Suprapubic skin (tissue), 4 donors: ENCODE measurements around the gene TCTN1. TPM values are rescaled to one million over a fixed set of nuclear protein-coding genes. Genes with fewer than 3 reads are reported as not detected.

Source experiments
- DNase-seq, 2 donors: peaks; one replicate each; pipeline ENCODE4 v3.0.0-alpha.2; 2019; ENCODE audit warnings: low spot score in 2 of 2
- H3K27ac ChIP-seq: fragments of 200-600 bp; sonication (generic); one replicate; pipeline ENCODE4 v1.5.1; 2019
- H3K27me3 ChIP-seq: fragments of 200-600 bp; sonication (generic); one replicate; pipeline ENCODE4 v1.5.1; 2019
- H3K36me3 ChIP-seq: fragments of 200-600 bp; sonication (generic); one replicate; pipeline ENCODE4 v1.5.1; 2019
- H3K4me1 ChIP-seq: fragments of 200-600 bp; sonication (generic); one replicate; pipeline ENCODE4 v1.5.1; 2019
- H3K4me3 ChIP-seq: fragments of 200-600 bp; sonication (generic); one replicate; pipeline ENCODE4 v1.5.1; 2019; ENCODE audit warnings: mild to moderate bottlenecking
- H3K9me3 ChIP-seq: fragments of 200-600 bp; sonication (generic); one replicate; pipeline ENCODE4 v1.5.1; 2019
- EP300 ChIP-seq: sonication (generic); formaldehyde crosslinking; IDR thresholded peaks from one replicate; pipeline ENCODE4 v1.6.1; 2017; ENCODE audit warnings: antibody characterized with exemption
- POLR2A ChIP-seq, 2 donors: fragments of 450-650 bp; IDR thresholded peaks; one replicate each; pipeline ENCODE4 v1.6.1; 2017; ENCODE audit warnings: antibody characterized with exemption in 2 of 2, mild to moderate bottlenecking in 2 of 2, moderate library complexity in 2 of 2
- POLR2AphosphoS5 ChIP-seq, 3 donors: sonication (generic); formaldehyde crosslinking; IDR thresholded peaks; one replicate each; pipeline ENCODE4 v1.6.1; 2017; ENCODE audit warnings: antibody characterized with exemption in 3 of 3
- WGBS: methylation state at CpG from one replicate; pipeline ENCODE4 v1.1.5; 2018; 5-methylcytosine and 5-hydroxymethylcytosine counted together
- total RNA-seq, 4 donors: library from RNA; depleted of rRNA; stranded (reverse); fragments of >200 nt; gene quantifications; one replicate each; pipeline ENCODE4 v1.1.0, GENCODE V29; 2016
- TF ChIP-seq, protein P1 (sequence below), 2 donors: fragments of 200-600 bp in 1 of 2; fragments of 450-650 bp in 1 of 2; sonication (generic) in 1 of 2; IDR thresholded peaks; one replicate each; pipeline ENCODE4 v1.5.1; 2016 to 2019; ENCODE audit warnings: antibody characterized with exemption in 2 of 2, mild to moderate bottlenecking in 1 of 2, moderate library complexity in 1 of 2

Gene TCTN1
- total RNA-seq, 4 donors from 2014 or later: 18.9 to 46.4 (median 28.4) TPM

DNA sequence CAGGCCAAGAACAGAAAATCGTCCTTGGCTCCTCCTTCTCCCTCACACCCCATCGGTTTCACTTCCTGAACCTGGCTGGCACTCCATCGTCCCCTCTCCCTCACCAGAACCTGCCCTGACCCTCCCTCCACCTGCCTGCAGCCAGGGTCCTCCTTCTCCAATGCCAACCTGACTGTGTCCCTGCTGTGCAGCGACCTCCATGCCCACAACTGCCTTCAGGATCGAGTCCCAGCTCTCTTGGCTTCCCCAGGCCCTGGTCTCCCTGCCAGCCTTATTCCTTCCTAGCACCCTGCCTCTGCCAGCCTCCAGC, 55.2 kb downstream of the TCTN1 start:
- no peaks in the 10 kb centered on the region for H3K4me1 ChIP-seq
- 61% methylated on average over 5 of the region's 5 CpGs for WGBS
- TF ChIP-seq, protein P1, sequence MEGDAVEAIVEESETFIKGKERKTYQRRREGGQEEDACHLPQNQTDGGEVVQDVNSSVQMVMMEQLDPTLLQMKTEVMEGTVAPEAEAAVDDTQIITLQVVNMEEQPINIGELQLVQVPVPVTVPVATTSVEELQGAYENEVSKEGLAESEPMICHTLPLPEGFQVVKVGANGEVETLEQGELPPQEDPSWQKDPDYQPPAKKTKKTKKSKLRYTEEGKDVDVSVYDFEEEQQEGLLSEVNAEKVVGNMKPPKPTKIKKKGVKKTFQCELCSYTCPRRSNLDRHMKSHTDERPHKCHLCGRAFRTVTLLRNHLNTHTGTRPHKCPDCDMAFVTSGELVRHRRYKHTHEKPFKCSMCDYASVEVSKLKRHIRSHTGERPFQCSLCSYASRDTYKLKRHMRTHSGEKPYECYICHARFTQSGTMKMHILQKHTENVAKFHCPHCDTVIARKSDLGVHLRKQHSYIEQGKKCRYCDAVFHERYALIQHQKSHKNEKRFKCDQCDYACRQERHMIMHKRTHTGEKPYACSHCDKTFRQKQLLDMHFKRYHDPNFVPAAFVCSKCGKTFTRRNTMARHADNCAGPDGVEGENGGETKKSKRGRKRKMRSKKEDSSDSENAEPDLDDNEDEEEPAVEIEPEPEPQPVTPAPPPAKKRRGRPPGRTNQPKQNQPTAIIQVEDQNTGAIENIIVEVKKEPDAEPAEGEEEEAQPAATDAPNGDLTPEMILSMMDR (IDR thresholded peaks at IDR 0.05): no peak
- TF ChIP-seq POLR2A (IDR thresholded peaks at IDR 0.05) (no peak), POLR2AphosphoS5 (IDR thresholded peaks at IDR 0.05) (no peak), EP300 (no peak)
- peaks cover 21% of the 10 kb centered on the region for H3K9me3 ChIP-seq
- H3K4me3 ChIP-seq: no peak overlapping the region
- H3K36me3 ChIP-seq: no peaks in the 10 kb centered on the region
- DNase-seq: no peak
- H3K27me3 ChIP-seq: no peaks in the 10 kb centered on the region
- H3K27ac ChIP-seq: no peak overlapping the region

- peaks cover 15% of the 10 kb centered on the region for H3K9me3 ChIP-seq
- no peak overlapping the region for H3K4me3 ChIP-seq
- H3K36me3 ChIP-seq: no peaks in the 10 kb centered on the region
- no peak for DNase-seq
- WGBS: 51% methylated on average over 4 of the region's 4 CpGs
- no peaks in the 10 kb centered on the region for H3K27me3 ChIP-seq
- no peak overlapping the region for H3K27ac ChIP-seq
- no peaks in the 10 kb centered on the region for H3K4me1 ChIP-seq
- no peak for TF ChIP-seq POLR2A (IDR thresholded peaks at IDR 0.05)
- TF ChIP-seq POLR2AphosphoS5 (IDR thresholded peaks at IDR 0.05): no peak
- TF ChIP-seq EP300: no peak
- TF ChIP-seq, protein P1 (IDR thresholded peaks at IDR 0.05): no peak
These were observed 56.3 kb downstream of the TCTN1 start for GRCh38 chr12:110670161-110670701.

DNA sequence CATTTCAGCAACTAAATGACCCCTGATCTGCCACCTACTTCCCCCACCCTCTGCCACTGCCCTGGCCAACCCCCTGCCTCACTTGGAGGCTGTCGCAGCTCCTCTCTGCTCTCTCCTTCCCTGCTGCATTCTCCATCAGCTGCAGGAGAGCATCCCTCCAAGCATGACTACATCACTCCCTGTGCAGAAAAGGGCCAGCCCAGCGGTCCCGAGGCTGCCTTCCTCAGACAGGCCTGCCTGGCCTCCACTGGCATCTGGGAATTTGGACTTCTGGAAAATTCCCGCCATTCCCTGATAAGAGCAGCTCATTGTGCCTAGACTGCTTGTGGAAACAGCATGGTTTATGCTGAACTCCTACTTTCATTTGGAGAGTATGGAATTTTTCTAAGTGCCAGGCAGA, 62.2 kb downstream of the TCTN1 start:
- TF ChIP-seq, protein P1 (IDR thresholded peaks at IDR 0.05): no peak
- no peak for TF ChIP-seq POLR2AphosphoS5 (IDR thresholded peaks at IDR 0.05)
- TF ChIP-seq POLR2A (IDR thresholded peaks at IDR 0.05): no peak
- TF ChIP-seq EP300: no peak
- no peaks in the 10 kb centered on the region for H3K27me3 ChIP-seq
- no peak overlapping the region for H3K27ac ChIP-seq
- H3K4me3 ChIP-seq: no peak overlapping the region
- no peak for DNase-seq
- H3K36me3 ChIP-seq: no peaks in the 10 kb centered on the region
- 91% methylated on average over 4 of the region's 4 CpGs for WGBS
- no peaks in the 10 kb centered on the region for H3K9me3 ChIP-seq
- H3K4me1 ChIP-seq: peaks cover 3% of the 10 kb centered on the region

GRCh38 chr12:110677206-110677911, 63.4 kb downstream of the TCTN1 start:
- H3K27me3 ChIP-seq: no peaks in the 10 kb centered on the region
- H3K9me3 ChIP-seq: no peaks in the 10 kb centered on the region
- WGBS: 74% methylated on average over 5 of the region's 5 CpGs
- TF ChIP-seq POLR2A (IDR thresholded peaks at IDR 0.05) (no peak), POLR2AphosphoS5 (IDR thresholded peaks at IDR 0.05) (no peak), EP300 (no peak)
- TF ChIP-seq, protein P1 (IDR thresholded peaks at IDR 0.05): no peak
- DNase-seq: no peak
- no peaks in the 10 kb centered on the region for H3K36me3 ChIP-seq
- H3K4me1 ChIP-seq: peaks cover 3% of the 10 kb centered on the region
- no peak overlapping the region for H3K4me3 ChIP-seq
- H3K27ac ChIP-seq: no peak overlapping the region

GRCh38 chr12:110677982-110678381, 64.1 kb downstream of the TCTN1 start:
- Histone ChIP-seq H3K4me3 (no peak overlapping the region), H3K27me3 (no peaks in the 10 kb centered on the region), H3K4me1 (peaks cover 3% of the 10 kb centered on the region), H3K9me3 (no peaks in the 10 kb centered on the region), H3K36me3 (no peaks in the 10 kb centered on the region), H3K27ac (no peak overlapping the region)
- TF ChIP-seq POLR2AphosphoS5 (IDR thresholded peaks at IDR 0.05) (no peak), POLR2A (IDR thresholded peaks at IDR 0.05) (no peak), EP300 (no peak)
- TF ChIP-seq, protein P1 (IDR thresholded peaks at IDR 0.05): no peak
- DNase-seq: no peak
- 86% methylated on average over 4 of the region's 4 CpGs for WGBS
